Measurements from ENCODE around the gene FAM3B. TPM values are rescaled to one million over a fixed set of nuclear protein-coding genes. Genes with fewer than 3 reads are reported as not detected.

FAM3B gene
- total RNA-seq (2014; rRNA removed; shearing (Covaris generic)) (0.74 and 2.5 TPM in 2 replicates), polyA plus RNA-seq (2016; fragmentation: Nextera tagmentation; extraction: Ambion mirVana) (2.5 and 3.6 TPM in 2 replicates)
- long read RNA-seq, partial matches to known transcripts = 0 of 2 reads
- long read RNA-seq, other reads (novel, unspliced or antisense) = 0 of 2 reads

GRCh38 chr21:41316200-41317062 lies at the start of gene FAM3B:
Gene FAM3B (plus strand): TSS chr21:41316801. CDS start chr21:41316880, 79 bp downstream.
- Histone ChIP-seq H3K4me2 (peak within 1 kb of the TSS; percentile 92), H3K9me2 (ENCODE audit: insufficient read depth) (no peaks in the 10 kb centered on the region), H4K20me1 (replicated peaks; ENCODE audit: insufficient read depth) (no peaks in the 10 kb centered on the region), H3F3A (replicated peaks; ENCODE audit: low read depth) (no peaks in the 10 kb centered on the region), H3K36me3 (ENCODE audit: insufficient read depth) (no peaks in the 10 kb centered on the region), H3K27ac (ENCODE audit: low read depth) (no peak within 1 kb of the TSS), H2AFZ (peak within 1 kb of the TSS; percentile 96), H3K27me3 (ENCODE audit: insufficient read depth) (peaks cover 24% of the 10 kb centered on the region), H3K79me2 (replicated peaks; ENCODE audit: insufficient read depth) (no peaks in the 10 kb centered on the region), H3K4me1 (ENCODE audit: insufficient read depth) (peaks cover 5% of the 10 kb centered on the region), H3K4me3 (peak within 1 kb of the TSS; percentile 68)
- Mint-ChIP-seq H3K4me1 (peaks cover 5% of the 10 kb centered on the region), H3K27me3 (ENCODE audit: insufficient read depth, low read depth, poor library complexity) (peaks cover 14% of the 10 kb centered on the region), H3K4me3 (peak within 1 kb of the TSS; percentile 79), H3K27ac (no peak within 1 kb of the TSS), H3K9me3 (no peaks in the 10 kb centered on the region; the same call in 2 of the 3 replicates), H3K36me3 (ENCODE audit: low read depth) (no peaks in the 10 kb centered on the region)
- TF ChIP-seq STAT1 (IDR thresholded peaks at IDR 0.05; ENCODE audit: unreplicated experiment) (no peak), ZNF331 (CRISPR knock-in tag; IDR thresholded peaks at IDR 0.05; ENCODE audit: low read depth) (no peak), POLR2AphosphoS5 (IDR thresholded peaks at IDR 0.05; ENCODE audit: low read depth) (0 out of 2 replicates have a peak, but pooled peaks have one; percentile 13), JUNB (IDR thresholded peaks at IDR 0.05; ENCODE audit: unreplicated experiment) (no peak)
- peak; percentile 85 for DNase-seq (ENCODE audit: low spot score)
- ATAC-seq = peak; percentile 89

GRCh38 chr21:41267346-41267745 lies 49.3 kb upstream of the FAM3B start:
- ATAC-seq = no peak
- H3K27me3 ChIP-seq (ENCODE audit: insufficient read depth) = no peaks in the 10 kb centered on the region
- H2AFZ ChIP-seq = no peak overlapping the region
- no peak overlapping the region for H3K4me2 ChIP-seq
- H3K4me3 ChIP-seq = no peak overlapping the region
- H3K27ac ChIP-seq (ENCODE audit: low read depth) = no peak overlapping the region
- Mint-ChIP-seq H3K27me3 (ENCODE audit: insufficient read depth, low read depth, poor library complexity) (no peaks in the 10 kb centered on the region), H3K4me3 (no peak overlapping the region), H3K36me3 (ENCODE audit: low read depth) (peaks cover 11% of the 10 kb centered on the region), H3K9me3 (peaks cover 13% of the 10 kb centered on the region), H3K4me1 (no peaks in the 10 kb centered on the region), H3K27ac (no peak overlapping the region)
- H3K4me1 ChIP-seq (ENCODE audit: insufficient read depth) = no peaks in the 10 kb centered on the region
- H4K20me1 ChIP-seq (replicated peaks; ENCODE audit: insufficient read depth) = no peaks in the 10 kb centered on the region; the same call in 1 of the 2 replicates
- H3K79me2 ChIP-seq (replicated peaks; ENCODE audit: insufficient read depth) = no peaks in the 10 kb centered on the region
- no peaks in the 10 kb centered on the region for H3F3A ChIP-seq (replicated peaks; ENCODE audit: low read depth)
- no peaks in the 10 kb centered on the region for H3K36me3 ChIP-seq (ENCODE audit: insufficient read depth)
- DNase-seq (ENCODE audit: low spot score) = no peak
- no peaks in the 10 kb centered on the region for H3K9me2 ChIP-seq (ENCODE audit: insufficient read depth)
- no peak for TF ChIP-seq REST (IDR thresholded peaks at IDR 0.05; ENCODE audit: unreplicated experiment)
- TF ChIP-seq STAT1 (IDR thresholded peaks at IDR 0.05; ENCODE audit: unreplicated experiment) = no peak
- TF ChIP-seq NANOG (IDR thresholded peaks at IDR 0.05; ENCODE audit: borderline replicate concordance) = no peak
- no peak for TF ChIP-seq POLR2AphosphoS5 (IDR thresholded peaks at IDR 0.05; ENCODE audit: low read depth)
- no peak for TF ChIP-seq EZH2phosphoT487 (IDR thresholded peaks at IDR 0.05; ENCODE audit: unreplicated experiment)
- no peak for TF ChIP-seq EZH2 (IDR thresholded peaks at IDR 0.05; ENCODE audit: low read depth, unreplicated experiment)
- TF ChIP-seq JUNB (IDR thresholded peaks at IDR 0.05; ENCODE audit: unreplicated experiment) = no peak
- TF ChIP-seq ZNF462 (CRISPR knock-in tag; IDR thresholded peaks at IDR 0.05) = no peak

Measured in GM23338 (cell line).